Measurements from ENCODE around the gene PXK.
A peak's percentile ranks its signal among the peaks of the same experiment; 100 is the strongest.
"Not testable (repeated sequence)": the region's sequence is repeated elsewhere in the genome, so short reads cannot be mapped to it uniquely, and the experiment has no call there.

PXK gene

GRCh38 chr3:58323529-58324390 is 8.9 kb upstream of the PXK start:
- DNase-seq (ENCODE audit: low spot score) = no peak

GRCh38 chr3:58324391-58325390 is 8.0 kb upstream of the PXK start:
- DNase-seq (ENCODE audit: low spot score) = no peak

DNA sequence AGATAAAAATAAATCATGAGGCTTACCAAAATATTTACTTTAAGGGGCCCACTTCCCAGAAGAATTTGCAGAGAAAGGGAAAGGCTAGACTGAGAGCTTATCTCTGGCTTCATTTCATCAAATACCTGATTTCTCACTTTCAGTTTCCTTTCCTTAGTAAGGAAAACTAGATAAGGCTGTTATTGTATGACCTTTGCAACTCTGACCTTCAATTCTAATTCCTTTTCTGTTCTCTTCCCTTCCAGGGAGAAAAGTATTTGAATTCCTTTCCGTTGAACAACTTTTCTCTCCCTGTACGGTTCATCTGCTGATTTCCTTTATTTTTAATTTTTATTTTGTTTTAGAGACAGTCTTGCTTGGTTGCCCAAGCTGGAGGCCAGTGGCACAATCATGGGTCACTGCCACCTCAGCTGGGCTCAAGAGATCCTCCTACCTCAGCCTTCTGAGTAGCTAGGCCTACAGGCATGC is 7.1 kb upstream of the PXK start:
- DNase-seq (ENCODE audit: low spot score) = no peak

- no peak for DNase-seq (ENCODE audit: low spot score)
Observed at GRCh38 chr3:58326267-58326900, 6.3 kb upstream of the PXK start.

GRCh38 chr3:58329150-58329921 is 3.4 kb upstream of the PXK start:
- no peak for DNase-seq (ENCODE audit: low spot score)

DNA sequence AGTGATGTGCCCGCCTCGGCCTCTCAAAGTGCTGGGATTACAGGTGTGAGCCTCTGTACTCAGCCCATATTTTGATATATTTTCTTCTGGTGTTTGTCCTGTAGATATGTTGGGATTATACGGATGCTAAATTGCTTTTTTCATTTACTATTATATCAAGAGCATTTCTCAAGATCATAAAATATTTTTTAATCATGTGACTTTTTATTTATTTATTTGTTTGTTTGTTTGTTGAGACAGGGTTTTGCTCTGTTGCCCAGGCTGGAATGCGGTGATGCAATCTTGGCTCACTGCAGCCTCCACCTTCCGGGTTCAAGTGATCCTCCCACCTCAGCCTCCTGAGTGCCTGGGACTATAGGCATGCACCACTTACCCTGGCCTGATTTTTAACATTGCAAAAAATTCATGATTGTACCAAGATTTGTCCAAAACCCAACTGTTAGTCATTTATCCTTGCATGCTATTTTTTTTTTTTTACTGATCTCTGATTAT is 2.7 kb upstream of the PXK start:
- DNase-seq (ENCODE audit: low spot score) = no peak

DNA sequence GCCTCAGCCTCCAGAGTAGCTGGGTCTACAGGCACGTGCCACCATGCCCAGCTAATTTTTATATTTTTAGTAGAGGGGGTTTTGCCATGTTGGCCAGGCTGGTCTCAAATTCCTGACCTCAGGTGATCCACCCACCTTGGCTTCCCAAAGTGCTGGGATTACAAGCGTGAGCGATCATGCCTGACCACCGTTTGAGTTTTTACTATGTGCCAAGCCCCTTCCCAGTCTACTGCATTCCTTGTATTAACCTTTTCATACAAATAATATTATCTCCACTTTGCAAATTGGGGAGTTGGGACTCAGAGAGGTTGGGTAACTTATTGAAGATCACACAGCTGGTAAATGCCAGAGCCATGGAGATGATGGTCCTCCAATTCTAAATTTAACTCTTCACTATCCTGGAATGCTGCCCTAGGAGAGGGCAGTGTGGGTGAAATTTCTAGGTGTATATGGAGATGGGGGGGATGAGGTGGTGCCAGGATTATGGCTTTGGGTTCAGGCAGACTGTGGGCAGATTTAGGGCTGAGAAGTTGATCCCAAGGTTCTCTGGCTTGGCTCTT is 1.0 kb upstream of the PXK start:
- DNase-seq (ENCODE audit: low spot score) = no peak

DNA sequence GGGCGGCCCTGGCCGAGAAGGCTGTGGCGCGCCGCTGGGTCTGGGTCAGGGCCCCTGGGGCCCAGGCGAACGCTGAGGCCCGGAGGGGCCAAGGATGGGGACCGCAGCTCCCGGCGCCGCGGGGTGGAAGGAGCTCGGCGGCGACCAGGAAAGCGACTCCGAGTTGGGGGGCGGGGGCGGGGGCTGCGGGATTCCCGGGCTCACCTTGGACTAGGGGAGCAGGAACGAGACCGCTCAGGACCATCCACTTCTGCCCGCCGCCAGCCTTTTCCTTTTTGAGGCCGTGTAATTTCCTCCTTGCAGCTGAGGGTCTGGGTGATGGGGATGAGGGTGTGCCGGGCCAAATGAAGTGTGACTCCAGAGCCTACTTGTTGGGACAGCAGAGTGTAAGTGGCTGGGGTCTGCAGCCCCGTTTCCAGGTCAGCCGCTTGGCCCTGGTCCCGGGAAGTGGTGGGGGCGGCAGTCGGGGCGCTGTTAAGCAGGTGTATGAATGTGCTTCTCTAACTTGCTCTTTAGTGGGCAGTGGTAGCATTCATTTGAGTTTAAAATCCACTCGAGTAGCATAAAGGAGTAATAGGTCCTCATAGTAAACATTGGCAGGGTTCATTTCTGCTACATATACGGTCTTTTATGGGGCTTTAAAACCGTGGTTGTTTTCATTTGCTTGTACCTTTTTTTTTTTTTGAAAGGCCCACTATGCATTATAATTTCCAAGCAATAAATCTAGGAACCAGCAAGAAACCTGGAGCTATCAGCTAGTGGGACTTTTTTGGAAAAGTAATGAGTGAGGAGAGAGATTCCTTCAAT is 717 bp downstream of the PXK start:
- DNase-seq (ENCODE audit: low spot score) = no peak

GRCh38 chr3:58334013-58334321 is 1.3 kb downstream of the PXK start:
- DNase-seq (ENCODE audit: low spot score) = no peak

- DNase-seq (ENCODE audit: low spot score) = no peak
Observed at GRCh38 chr3:58334506-58334884, 1.8 kb downstream of the PXK start.

- DNase-seq (ENCODE audit: low spot score) = no peak
Observed at GRCh38 chr3:58335652-58335947, 2.9 kb downstream of the PXK start.

- DNase-seq (ENCODE audit: low spot score) = peak; percentile 73
Observed at GRCh38 chr3:58336135-58336882, 3.6 kb downstream of the PXK start.

DNA sequence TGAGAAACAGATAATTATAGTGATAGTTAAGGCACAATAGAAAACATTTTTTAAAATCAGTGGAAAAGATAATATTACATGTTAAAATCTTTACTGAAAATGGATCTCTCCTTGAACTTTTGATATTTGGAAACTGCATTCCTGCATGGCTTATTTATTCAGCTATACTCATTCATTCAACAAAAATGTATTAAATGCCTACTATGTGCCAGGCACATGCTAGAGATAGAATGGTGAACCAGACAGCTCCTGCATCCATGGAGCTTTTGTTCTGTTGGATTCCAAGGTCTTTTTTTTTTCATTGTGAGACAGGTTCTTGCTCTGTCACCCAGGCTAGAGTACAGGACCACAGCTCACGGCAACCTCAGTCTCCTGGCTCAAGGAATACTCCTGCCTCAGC is 4.5 kb downstream of the PXK start:
- DNase-seq (ENCODE audit: low spot score) = no peak

DNA sequence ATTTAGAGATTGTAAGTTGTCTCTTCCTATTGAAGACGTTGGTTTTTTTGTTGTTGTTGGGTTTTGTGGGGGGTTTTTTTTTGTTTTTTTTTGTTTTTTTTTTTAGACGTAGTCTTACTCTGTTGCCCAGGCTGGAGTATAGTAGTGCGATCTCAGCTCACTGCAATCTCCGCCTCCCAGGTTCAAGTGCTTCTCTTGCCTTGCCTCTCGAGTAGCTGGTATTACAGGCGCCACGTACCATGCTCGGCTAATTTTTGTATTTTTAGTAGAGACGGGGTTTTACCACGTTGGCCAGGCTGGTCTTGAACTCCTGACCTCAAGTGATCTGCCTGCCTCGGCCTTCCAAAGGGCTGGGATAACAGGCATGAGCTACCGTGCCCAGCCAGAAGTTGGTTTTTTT is 6.5 kb downstream of the PXK start:
- not testable (repeated sequence) for DNase-seq (ENCODE audit: low spot score)

DNA sequence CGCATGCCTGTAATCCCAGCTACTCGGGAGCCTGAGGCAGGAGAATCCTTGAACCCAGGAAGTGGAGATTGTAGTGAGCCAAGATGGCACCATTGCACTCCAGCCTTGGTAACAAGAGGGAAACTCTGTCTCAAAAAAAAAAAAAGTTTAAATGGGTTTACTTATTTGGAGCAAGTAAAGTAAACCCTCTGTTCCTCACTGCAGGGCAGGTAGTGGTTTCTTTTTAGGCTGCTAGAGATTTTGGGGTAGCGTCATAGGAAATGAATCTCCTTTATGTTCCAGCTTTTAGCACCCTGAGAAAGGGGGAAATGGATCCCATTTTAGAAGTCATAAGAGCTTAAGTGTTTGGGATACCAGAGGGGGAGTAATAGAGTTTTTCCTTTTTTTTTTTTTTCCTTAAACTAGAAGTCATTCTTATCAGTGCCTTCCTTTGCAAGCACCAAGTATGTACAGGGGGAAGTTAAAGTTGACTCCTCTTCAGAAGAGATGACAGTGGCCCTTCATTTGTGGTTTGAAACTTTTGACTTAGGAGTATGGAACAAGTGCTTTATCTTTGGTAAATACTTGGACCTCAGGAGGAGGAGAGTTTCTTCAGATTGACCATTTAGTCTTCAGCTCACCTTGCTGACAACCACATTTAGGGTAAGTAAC is 8.0 kb downstream of the PXK start:
- no peak for DNase-seq (ENCODE audit: low spot score)

DNA sequence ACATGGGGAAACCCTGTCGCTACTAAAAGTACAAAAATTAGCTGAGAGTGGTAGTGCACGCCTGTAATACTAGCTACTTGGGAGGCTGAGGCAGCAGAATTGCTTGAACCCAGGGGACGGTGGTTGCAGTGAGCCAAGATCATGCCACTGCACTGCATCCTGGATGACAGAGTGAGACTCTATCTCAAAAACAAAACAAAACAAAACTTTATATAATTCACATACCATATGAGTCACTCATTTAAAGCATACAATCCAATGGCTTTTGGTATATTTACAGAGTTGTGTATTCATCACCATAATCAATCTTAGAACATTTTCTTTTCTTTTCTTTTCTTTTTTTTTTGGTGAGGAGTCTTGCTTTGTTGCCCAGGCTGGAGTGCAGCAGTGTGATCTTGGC is 8.7 kb downstream of the PXK start:
- DNase-seq (ENCODE audit: low spot score) = no peak

DNA sequence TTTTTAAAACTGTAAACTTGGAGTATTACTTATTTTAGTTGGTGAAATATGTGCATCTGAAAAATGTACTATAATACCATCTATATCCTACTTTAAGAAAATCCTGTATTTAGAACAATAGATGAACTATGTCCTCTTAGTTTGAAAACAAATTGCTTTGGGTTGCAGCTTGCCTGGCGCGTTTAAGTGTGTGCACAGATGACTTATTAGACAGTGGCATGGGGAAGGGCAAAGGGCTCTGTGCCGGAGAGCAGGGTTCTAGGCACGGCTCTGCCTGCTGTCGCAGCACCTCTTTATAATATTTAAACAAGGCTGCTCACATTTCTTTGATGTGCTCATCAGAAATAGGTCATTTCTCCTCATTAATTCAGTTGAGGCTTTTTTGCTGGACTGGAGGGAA is 10.0 kb downstream of the PXK start:
- DNase-seq (ENCODE audit: low spot score) = no peak

GRCh38 chr3:58345457-58345856 is 12.8 kb downstream of the PXK start:
- no peak for DNase-seq (ENCODE audit: low spot score)

- no peak for DNase-seq (ENCODE audit: low spot score)
Observed at GRCh38 chr3:58346368-58346767, 13.7 kb downstream of the PXK start.

All from AG08395 (cell line).